Glomerular visceral epithelial cell (primary cell): ENCODE measurements around the gene TRAPPC1.

Experiments
- DNase-seq: peaks from one replicate; pipeline ENCODE4 v3.0.0-alpha.2; 2016; ENCODE audit errors: extremely low spot score

Gene TRAPPC1

GRCh38 chr17:7903154-7904103, 28.3 kb downstream of the TRAPPC1 start:
- DNase-seq = no peak

GRCh38 chr17:7897773-7898172, 34.0 kb downstream of the TRAPPC1 start:
- DNase-seq = peak; percentile 35

- no peak for DNase-seq
Observed at GRCh38 chr17:7897090-7897489, 34.7 kb downstream of the TRAPPC1 start.

GRCh38 chr17:7894866-7895265, 36.9 kb downstream of the TRAPPC1 start:
- no peak for DNase-seq

GRCh38 chr17:7894226-7894625, 37.5 kb downstream of the TRAPPC1 start:
- DNase-seq = no peak

GRCh38 chr17:7893187-7893880, 38.4 kb downstream of the TRAPPC1 start:
- DNase-seq = no peak

- DNase-seq = peak; percentile 96
Observed at GRCh38 chr17:7889166-7889955, 42.4 kb downstream of the TRAPPC1 start.

GRCh38 chr17:7888184-7888920, 43.4 kb downstream of the TRAPPC1 start, which contains the start of gene CHD3:
TSS of gene CHD3 (plus strand) at chr17:7888789. CDS start at chr17:7889001, 212 bp downstream.
- no peak for DNase-seq

GRCh38 chr17:7887482-7888183, 44.1 kb downstream of the TRAPPC1 start:
- DNase-seq = peak; percentile 96

GRCh38 chr17:7887038-7887481, 44.7 kb downstream of the TRAPPC1 start:
- peak; percentile 24 for DNase-seq

- peak; percentile 26 for DNase-seq
Observed at GRCh38 chr17:7886227-7887037, 45.3 kb downstream of the TRAPPC1 start.

- peak; percentile 69 for DNase-seq
Observed at GRCh38 chr17:7885367-7886226, 46.1 kb downstream of the TRAPPC1 start.

- DNase-seq = peak; percentile 55
Observed at GRCh38 chr17:7884581-7885366, 47.0 kb downstream of the TRAPPC1 start.

- peak; percentile 66 for DNase-seq
Observed at GRCh38 chr17:7883781-7884386, 47.9 kb downstream of the TRAPPC1 start.

GRCh38 chr17:7882629-7883028, 49.1 kb downstream of the TRAPPC1 start:
- no peak for DNase-seq

GRCh38 chr17:7882068-7882467, 49.7 kb downstream of the TRAPPC1 start:
- no peak for DNase-seq

GRCh38 chr17:7881276-7882054, 50.3 kb downstream of the TRAPPC1 start:
- DNase-seq = no peak
